Measurements from ENCODE around the gene SLFN12L.
"Not testable (repeated sequence)": the region's sequence is repeated elsewhere in the genome, so short reads cannot be mapped to it uniquely, and the experiment has no call there.

Gene SLFN12L

DNA sequence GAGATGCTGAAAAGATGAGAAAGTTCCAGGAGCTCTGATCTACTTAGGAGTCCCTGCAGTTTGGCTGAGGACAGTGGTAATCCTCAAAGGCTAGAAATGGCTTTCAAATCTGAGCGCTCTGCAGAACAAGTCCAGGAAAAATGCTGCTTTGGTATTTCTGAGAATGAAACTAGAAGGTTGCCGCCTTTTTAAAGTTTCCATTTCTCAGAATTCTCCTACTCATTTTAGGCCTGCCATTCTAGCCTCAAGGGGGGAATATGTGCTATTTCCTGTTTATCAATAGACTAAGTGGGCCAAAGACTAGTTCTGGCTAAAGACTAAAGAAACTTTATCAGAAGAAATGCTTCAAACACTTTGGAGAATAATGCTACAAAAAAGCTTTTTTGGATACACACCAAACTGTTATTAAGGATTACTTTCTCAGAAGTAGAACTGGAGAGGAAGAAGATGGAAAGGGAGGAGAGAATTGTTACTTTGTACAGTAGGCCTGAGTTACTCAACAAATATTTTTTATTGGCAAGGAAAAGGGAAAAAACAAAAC lies at the start of gene SLFN12L:
Gene SLFN12L, minus strand, starts transcription at position 78 of the 541 bp plus-strand sequence. CDS start 15,314 bp downstream, outside the sequence.
- DNase-seq = no peak

DNA sequence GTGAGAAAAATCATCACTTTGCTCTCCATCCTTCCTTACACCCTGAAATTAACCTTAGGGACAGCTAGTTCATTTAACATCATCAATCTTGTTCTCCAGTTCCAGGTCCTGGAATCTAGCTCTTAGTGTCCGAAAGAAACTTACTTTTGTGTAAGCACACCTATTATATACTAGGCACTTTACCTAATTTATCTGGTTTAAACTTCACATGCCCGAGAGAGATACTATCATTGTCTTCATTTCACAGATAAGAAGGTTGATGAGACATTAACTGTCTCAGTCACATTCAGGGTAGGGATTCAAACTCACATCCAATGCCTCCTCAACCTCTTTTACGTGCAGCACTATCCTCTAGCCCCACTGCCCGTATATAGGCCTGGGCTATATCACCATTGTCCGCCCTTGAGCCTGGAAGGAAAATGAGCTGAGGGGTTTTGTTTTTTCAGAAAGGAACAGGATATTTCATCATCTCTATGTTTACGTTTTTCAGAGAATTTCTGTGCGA lies 49.1 kb upstream of the SLFN12L start:
- no peak for DNase-seq

DNA sequence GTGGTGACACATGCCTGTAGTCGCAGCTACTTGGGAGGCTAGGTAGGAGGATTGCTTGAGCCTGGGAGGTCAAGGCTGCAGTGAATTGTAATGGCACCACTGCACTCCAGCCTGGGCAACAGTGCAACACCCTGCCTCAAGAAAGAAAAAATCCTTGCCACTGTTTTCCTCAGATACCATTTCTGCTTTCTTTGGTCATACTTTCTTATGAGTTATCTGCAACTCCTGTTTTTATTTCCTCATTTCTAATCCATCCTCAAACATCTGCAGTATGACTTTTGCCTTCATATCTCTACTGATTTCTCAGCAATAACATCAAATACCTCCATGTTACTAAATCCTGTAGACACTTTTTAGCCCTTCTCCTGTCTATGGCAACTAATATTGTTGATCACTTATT lies 46.6 kb upstream of the SLFN12L start:
- DNase-seq = no peak

DNA sequence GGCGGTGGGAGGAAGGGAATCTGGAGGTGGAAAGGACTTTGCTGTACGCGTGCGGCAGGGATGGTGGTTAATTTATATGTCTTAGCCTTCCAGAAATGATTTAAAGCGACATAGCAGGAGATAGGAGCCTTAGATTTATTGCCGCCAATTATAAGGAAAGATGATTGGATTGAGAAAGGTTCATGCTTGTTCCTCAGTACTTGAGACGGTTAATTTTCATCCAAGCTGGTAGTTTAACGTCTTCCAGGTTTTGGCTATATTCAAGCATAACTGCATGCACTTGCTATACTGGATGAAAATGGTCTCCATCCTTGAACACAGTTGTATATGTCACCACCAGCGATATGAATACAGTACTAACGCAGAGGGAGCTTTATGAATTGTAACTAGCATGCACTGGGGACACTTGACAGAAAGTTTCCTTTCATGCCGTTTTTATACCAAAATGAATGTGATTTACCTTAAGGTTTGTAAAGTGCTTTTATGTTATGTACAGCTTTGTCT lies 41.5 kb upstream of the SLFN12L start:
- no peak for DNase-seq

DNA sequence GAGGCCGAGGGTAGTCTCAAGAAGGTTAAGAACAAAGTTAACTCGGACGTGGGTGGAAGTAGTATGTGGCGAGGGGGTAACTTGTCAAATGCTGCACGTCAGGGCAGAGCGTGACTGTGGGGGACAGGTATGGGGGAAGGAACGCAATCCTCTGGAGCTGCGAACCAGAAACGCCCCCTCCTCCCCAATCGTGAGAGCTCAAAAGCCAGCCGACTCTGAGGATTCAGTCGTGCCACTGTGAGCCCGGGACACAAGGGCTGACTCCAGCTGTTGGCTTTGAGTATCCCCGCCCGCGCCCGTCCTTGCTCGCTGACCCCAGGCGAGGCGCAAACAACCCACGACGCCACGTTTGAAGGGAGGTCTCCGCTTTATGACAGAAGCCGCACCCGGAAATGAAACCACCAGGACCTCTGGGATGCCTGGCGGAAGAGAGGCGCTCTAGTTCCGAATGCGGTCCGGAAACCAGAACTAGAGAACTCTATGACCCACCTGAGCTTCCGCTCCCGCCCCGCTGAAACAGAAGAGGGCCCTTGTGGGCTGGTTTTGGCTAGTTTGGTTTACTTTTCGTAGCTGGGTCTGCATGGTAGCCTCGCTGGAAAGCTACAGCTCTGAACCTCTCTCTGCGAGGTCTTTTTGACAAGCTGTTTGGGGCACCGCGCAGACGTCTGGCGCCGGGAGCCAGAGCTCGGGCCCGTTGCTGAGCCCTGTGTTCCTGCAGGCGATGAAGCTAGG lies 40.9 kb upstream of the SLFN12L start, which contains the start of gene PEX12:
Gene PEX12, minus strand, starts transcription at position 375 of the 732 bp plus-strand sequence. CDS start 550 bp downstream, outside the sequence.
- DNase-seq = peak; percentile 67 to 78

DNA sequence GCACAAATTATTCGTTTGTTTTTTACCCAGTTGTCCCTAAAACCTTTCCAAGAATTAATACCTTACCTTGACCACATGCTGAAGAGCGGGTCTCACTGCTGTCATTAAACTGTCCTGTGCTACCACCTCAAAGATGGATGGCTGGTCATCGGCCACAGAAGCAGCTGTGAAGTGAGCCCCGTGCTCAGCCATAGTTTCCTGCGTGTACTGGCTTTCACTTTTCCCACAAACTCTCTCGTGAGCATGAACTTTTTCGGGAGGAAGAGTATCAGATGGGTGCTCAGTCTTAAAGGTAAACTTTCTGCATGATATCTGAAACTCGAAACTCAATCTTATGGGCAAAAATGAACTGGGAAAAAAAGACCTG lies 40.3 kb upstream of the SLFN12L start:
- no peak for DNase-seq

DNA sequence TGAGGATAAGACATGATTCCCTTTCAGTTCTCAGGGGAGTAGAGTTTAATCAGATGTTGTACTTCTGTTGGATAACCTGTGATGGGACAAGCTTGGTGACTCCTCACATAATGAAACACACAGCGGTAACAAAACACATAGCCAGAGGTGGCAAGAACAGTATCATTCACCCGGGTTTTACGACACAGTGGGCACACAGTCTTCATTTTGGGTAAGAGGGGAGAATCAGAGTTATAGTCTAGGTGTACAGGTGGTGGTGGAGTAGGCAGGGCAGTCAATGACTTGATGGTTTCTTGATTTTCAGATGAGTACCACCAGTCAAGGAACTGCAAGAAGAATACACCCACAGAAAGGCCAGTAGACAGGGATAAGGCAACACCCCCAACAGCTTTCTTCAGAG lies 38.3 kb upstream of the SLFN12L start:
- DNase-seq = no peak

DNA sequence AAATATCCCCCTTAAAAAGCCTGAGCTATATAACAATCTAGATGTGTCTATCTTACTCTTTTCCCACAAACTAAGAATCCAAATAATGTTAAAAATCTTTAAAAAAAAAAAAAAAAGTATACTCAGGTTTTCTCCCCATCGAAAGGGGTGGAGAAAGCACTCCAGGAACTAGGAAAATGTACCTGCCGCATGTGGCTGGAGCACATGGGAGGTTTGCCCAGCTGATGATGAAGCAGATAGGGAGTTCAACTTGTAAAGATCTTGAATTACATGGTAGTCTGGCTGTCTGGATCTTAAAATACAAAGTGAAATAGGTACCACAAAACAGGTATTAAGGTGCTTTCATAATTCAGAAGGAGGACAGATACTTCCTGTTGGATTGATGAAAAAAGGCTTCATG lies 31.9 kb upstream of the SLFN12L start:
- no peak for DNase-seq

DNA sequence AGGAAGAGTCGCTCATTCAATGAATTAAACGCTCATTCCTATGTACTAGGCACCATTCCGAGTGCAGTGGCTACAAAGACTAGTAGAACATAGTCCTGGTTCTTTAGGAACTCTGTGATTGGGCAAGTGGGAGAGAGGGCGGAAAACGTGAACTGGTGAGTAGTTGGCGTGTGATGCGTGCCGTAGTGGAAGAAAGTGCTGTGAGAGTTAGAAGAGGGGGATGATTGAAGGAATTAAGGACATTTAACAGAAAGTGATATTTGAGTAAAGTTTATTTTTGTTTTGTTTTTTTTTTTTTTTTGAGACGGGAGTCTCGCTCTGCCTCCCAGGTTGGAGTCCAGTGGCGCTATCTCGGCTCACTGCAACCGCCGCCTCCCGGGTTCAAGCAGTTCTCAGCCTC lies 31.1 kb upstream of the SLFN12L start:
- DNase-seq = peak; percentile 23 to 30

DNA sequence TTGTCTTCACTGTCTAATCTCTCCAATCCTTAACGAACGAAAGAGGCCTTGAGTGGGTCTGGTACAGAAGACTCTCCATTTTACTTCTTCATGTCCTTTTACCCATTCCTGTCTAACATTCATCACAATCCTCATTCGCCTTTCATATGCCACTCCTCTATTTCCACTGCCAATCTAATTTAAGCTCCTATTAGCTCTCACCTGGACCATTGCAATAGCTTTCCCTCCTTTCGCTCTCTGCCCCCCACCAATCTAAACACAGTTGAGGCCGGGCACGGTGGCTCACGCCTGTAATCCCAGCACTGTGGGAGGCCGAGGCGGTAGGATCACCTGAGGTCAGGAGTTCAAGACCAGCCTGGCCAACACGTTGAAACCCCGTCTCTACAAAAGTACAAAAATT lies 29.5 kb upstream of the SLFN12L start:
- no peak for DNase-seq

DNA sequence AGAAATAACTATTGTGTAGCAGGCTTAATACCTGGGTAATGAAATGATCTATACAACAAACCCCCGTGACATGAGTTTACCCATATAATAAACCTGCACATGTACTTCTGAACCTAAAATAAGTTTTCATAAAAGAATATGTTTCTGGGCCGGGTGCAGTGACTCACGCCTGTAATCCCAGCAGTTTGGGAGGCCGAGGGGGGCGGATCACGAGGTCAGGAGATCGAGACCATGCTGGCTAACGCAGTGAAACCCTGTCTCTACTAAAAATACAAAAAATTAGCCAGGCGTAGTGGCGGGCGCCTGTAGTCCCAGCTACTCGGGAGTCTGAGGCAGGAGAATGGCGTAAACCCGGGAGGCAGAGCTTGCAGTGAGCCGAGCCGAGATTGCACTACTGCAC lies 25.7 kb upstream of the SLFN12L start:
- DNase-seq = not testable (repeated sequence)

DNA sequence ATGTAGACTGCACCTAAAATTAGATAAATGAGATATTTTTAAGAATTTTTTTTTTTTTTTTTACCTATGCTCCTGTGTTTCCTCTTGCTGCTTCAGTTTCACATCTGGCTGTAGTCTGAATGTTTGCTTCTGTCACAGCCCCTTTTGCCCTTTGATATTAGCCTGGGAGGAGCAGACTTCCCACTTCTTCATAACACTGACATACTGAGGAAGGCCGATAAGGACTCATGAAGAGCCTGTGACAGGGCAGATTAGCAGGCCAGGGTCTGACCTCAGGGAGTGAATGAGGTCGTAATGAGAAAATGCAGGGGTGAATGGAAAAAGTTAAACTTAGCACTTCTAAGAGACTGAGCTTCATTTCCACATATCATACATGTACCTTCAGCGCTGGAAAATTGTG lies 23.2 kb upstream of the SLFN12L start, which contains the start of gene SLFN14:
Gene SLFN14, minus strand, starts transcription at position 117 of the 400 bp plus-strand sequence. CDS start 2,757 bp downstream, outside the sequence.
- DNase-seq = no peak

DNA sequence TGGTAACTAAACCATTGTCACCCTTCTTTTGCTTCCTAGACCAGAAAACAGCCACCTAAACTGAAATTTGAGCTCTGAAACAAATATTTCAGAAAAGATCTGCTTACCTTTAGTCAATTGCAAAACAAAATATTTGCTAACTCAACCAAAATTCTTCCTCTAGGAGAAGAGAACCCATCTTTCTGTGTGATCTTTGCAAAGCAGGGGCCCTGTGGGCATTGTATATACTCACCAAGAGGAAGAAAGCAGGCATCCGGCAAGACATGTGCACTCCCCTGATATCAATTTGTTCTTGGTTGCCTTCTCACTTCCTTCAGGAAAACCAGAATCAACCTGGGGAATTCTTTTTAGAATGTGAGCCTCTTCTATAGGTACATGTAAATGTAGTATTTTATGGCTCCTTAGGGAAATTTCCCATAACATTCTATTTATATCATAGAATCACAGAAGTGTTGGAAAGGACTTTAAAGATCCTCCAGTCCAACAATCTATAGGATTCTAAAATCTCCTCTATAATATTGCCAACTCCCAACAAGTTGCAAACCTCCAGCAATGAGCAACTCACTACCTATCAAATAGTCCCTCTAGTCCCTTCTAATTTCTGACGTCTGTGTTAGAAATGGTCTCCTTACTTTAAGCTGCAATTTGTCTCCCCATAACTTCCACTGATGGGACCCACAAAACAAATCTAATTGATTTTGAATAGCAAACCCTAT lies 22.2 kb upstream of the SLFN12L start:
- no peak for DNase-seq

DNA sequence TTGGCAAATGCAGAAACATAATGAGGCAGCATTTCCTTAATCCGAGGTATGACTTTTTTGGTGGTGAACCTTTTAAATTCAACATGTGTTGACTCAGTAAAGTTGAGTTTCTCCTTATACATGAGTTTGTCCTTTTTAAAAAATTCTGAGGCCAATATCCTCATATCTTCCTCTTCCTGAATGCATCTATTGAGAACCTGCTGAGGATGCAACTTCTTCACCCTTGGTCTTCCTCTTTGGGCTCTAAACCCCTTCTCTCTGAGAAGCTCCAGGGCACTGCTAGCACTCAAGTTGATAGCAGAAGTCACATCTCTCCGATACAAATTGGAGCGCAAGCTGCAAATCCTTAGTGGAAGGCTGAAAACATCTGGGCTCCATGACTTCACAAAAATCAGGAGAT lies 19.9 kb upstream of the SLFN12L start:
- DNase-seq = no peak

DNA sequence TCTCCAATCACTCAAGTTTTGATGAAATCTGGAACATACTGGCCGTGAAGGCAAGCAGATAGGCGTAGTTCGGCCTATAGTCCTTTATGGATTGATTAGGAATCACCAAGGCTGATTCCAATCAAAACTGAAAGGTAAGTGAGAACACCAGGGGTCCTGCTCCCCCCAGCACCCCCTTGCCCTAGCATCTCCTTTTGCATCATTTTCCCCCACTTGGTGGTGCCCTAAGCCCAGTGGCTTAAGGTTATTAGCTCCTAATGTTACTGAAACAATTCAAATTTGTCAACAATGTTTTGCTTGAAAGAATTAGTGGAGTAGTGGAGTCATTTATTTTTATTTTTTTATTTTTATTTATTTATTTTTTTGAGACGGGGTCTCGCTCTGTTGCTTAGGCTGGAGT lies 18.2 kb upstream of the SLFN12L start:
- DNase-seq = no peak

DNA sequence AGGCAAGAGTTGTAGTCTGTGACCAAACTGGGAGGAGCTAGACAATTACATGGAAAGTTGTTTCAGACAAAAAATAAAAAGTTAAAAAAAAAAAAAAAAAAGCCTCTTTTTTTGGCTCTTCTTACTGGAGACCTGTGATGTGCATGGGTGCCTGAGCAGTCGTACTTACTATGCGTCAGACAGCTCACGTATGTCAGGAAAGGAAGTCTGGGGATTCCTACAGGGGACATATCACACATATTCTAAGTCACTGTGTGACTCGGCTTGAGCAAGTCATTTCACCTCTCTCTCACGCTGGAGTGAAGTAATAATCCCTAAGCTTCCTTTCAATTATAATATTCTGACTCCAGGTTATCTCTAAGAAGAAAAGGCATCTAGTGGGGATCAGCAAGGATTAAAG lies 17.2 kb upstream of the SLFN12L start:
- no peak for DNase-seq

DNA sequence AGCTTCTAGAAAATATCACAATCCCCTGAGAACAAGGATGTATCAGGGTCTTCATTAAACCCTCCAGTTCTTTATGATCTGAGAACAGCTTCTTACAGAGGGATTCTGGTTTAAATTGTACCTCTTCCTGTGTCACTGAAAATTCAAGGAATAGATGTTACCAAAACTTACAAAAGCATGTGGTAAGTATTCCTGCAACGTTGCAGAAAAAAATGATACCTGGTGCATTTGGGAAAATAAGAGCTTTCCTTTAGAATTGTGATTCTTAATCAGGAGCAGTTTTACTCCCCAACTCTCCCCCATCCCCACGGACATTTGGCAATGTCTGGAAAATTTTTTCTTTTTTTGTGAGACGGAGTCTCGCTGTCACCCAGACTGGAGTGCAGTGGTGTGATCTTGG lies 15.8 kb upstream of the SLFN12L start:
- no peak for DNase-seq

DNA sequence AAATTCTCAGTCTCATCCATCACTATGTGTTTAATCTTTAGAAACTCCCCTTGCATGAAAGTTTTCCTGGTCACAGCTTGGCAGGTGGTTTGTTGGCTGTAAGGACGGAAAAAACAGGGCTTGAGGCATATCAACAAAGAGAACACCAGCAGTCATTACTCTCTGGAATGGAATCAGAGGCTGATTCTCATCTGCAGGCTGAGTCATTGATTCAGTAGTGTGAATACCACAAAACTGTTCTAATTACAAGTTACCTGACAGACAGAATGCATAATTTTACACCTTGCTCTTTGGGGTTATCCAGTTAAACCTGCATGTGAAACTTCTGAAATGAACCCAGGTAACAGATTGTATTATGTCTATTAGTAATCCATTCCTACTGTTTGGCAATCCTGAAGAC lies 11.5 kb upstream of the SLFN12L start:
- DNase-seq = no peak

DNA sequence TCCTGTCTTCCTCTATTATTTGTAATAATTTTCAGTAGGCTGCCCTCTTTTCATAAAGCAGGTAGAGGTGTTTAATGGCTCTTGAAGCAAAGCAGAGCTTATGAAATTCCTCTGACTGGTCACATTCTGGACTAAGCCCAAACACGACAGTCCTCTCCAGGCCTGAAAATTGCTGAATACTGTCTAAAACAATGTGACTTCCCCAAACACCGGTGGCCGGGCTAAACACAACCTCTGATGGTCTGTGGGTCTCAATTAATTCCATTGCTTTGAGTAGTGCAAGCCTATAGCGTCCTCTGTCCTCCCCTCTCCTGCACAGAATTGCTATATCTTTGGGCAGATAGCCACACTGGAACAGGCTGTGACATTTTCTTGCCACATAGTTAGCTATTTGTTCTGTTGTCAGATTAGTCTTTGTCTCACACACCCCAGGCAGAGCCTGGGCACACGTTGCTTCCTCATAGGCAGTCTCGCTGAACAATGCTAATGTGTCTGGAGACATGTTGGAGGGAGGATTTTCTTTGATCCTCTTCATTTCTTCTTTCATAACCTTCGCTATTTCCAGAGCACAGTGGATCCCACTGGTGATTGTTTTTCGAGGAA lies 10.8 kb upstream of the SLFN12L start:
- DNase-seq = no peak

DNA sequence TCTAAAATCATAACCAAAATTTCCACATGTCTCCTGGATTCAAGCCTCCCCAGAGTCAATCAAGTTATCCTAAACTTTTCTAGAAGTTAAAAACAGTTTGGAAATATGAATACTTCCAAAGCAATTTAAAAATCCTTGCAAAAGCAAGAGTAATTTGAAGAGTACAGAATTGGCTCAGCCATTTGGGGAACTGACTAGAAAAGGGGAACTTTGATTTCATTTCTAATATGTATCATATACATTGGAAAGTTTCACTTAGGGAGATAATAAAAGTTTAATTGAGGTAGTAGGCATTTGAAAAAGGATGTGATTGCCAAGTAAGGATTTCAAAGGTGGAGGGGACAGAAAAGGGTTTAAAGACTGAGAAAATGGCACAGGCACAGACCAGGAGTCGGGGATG lies 9.0 kb upstream of the SLFN12L start:
- DNase-seq = no peak

DNA sequence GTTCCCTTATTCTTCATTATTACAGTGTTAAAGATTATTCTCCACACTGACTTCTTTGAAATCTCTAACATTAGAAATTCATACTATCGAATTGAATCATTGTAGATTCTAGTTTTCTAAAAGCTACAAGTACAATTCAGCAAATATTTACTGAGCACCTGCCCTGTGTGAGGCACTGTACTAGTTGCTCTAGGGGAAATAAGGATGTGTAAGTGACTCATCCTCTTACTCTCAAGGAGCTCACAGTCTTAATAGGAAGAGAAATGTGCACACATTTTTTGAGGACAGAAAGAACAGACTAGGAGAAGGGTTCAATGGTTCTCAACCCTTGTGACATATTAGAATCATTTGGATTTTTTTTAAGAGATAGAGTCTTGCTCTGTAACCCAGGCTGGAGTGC lies 7.7 kb upstream of the SLFN12L start:
- DNase-seq = no peak

DNA sequence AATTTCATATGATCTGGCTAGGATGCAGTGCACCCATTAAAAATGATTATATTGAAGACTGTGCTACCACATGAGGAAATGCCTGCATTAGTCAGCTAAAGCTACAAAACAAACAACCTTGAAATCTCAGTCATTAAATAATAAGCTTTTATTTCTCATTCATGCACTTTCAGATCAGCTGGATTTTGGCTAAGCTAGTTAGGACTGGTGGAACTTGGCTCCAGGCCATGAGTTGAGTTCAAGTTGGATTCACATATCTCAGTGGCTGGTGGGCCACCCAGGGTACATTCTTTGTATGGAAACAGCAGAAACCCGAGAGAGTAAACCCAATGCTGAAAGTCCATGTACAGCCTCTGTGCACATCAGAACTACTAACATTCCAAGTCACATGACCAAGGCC lies 6.4 kb upstream of the SLFN12L start:
- DNase-seq = no peak

DNA sequence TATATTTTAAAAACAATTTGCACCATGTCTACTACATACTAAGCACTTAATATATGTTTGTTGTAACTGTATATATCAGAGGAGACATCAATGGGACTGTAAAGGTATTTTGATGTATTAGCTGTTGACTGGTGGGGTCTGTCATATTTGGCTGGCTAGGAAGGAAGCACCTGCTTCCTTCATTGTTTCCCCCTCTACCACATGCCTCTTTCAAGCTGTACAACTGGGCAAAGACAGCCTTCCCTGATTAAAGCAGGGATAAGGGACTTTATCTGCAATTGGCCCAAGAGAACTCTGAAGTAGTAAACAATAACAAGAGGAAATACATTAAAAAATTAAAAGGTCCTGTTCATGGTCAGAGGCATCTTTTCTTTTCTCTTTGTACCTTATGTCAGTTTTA lies 5.5 kb upstream of the SLFN12L start:
- DNase-seq = no peak

Data from stimulated activated CD4-positive, alpha-beta T cell treated with anti-CD3 and anti-CD28 coated beads, Interleukin-2, amount 100 ng/mL, for 48 hours (primary cell).